D721Med (cell line): Measurements from ENCODE around the gene UBE3B.

Experiments used
- DNase-seq: peaks from one replicate; pipeline ENCODE4 v3.0.0; 2011; ENCODE audit warnings: low spot score; ENCODE audit not compliant: insufficient read length
- FAIRE-seq: peaks from 2 replicates; lab custom pipeline; 2011; peaks lifted over from hg19 to GRCh38; lab: Jason Lieb, UNC
- CTCF ChIP-seq: IDR thresholded peaks from 2 replicates; pipeline ENCODE4 v1.5.1; 2012; ENCODE audit warnings: mild to moderate bottlenecking, control low read depth; ENCODE audit not compliant: insufficient read depth; ENCODE audit errors: missing control alignments

UBE3B gene

GRCh38 chr12:109557200-109557599 lies 79.8 kb downstream of the UBE3B start:
- DNase-seq (no peak), FAIRE-seq (no peak)
- no peak for TF ChIP-seq CTCF

GRCh38 chr12:109557805-109558204 lies 80.4 kb downstream of the UBE3B start:
- no peak for TF ChIP-seq CTCF
- FAIRE-seq (no peak), DNase-seq (no peak)

GRCh38 chr12:109558374-109559199 lies 81.2 kb downstream of the UBE3B start:
- DNase-seq, result no peak
- FAIRE-seq, result no peak
- no peak for TF ChIP-seq CTCF

DNA sequence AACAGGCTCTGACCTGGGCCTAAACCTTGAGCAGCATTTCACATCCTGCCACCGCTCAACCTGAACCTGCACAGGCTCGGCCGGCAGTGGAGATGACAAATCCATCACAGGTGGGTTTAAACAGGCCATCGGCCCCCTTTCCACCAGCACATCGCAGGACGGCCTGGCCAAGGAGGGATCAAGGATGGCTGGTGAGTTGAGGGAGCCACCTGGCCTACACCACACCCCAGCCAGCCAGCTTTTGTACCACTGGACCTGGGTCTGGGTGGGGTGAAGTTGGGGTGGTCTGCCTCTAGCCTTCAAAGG lies 81.7 kb downstream of the UBE3B start:
- FAIRE-seq (no peak), DNase-seq (no peak)
- TF ChIP-seq CTCF, result no peak

GRCh38 chr12:109559601-109560000 lies 82.2 kb downstream of the UBE3B start:
- DNase-seq, result no peak
- TF ChIP-seq CTCF, result no peak
- no peak for FAIRE-seq

DNA sequence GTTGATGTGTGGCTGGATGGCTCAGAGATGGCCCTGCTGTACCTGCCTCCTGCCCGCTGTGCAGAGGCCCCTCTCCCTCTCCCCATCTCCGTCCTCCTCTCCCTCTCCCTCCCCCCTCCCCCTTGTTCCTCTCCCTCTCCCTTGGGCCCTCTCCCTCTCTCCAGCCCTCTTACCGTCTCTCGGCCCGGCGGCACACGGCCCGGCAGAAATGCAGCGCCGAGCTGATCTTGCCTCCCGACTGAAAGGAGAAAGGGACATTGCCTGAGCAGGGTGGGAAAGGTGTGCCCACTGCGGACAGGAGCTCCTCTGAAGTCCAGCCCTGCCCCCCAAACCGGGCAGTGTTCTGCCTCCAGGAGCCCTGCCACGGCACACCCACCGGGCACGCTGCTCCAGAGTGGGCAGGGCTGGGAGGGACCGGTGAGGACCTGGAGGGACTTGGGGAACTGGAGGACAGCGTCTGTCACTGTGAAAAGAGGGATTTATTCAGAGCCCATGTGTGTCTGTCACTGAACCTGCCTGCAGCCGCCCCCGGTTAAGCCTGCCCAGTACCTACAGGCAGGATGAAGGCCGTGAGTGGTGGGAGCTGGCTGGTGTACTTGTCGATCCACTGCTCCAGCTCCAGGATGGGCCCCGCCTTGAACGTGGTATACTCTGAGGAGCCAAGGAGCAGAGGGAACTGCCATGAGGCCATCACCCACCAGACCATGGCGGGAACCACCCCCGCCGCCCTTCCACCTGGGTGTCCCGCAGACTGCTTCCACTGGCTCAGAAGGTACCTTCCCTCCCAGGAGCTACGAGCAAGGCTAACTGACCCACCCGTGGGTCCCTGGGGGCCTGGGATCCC lies 83.7 kb downstream of the UBE3B start:
- TF ChIP-seq CTCF, result no peak
- DNase-seq (no peak), FAIRE-seq (no peak)

DNA sequence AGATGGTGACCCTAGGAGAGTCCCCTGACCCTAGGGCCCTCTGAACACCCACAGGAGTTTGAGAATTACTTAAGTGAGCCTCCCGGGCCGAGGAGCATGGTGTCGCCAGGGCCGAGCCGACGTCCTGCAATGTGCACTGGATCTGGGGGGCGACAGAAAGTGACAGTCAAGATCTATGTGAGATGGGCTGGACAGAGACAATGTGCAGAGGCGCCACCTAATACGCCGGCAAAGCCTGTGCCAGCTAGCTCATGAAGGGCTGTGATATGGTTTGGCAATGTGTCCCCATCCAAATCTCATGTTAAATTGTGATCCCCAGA lies 84.2 kb downstream of the UBE3B start:
- FAIRE-seq (no peak), DNase-seq (no peak)
- no peak for TF ChIP-seq CTCF
